ENCODE measurements around the gene PKD1. TPM values are rescaled to one million over a fixed set of nuclear protein-coding genes. Genes with fewer than 3 reads are reported as not detected.

The PKD1 gene
- total RNA-seq, 1 experiment from 2014 or later, result 55.1 TPM

DNA sequence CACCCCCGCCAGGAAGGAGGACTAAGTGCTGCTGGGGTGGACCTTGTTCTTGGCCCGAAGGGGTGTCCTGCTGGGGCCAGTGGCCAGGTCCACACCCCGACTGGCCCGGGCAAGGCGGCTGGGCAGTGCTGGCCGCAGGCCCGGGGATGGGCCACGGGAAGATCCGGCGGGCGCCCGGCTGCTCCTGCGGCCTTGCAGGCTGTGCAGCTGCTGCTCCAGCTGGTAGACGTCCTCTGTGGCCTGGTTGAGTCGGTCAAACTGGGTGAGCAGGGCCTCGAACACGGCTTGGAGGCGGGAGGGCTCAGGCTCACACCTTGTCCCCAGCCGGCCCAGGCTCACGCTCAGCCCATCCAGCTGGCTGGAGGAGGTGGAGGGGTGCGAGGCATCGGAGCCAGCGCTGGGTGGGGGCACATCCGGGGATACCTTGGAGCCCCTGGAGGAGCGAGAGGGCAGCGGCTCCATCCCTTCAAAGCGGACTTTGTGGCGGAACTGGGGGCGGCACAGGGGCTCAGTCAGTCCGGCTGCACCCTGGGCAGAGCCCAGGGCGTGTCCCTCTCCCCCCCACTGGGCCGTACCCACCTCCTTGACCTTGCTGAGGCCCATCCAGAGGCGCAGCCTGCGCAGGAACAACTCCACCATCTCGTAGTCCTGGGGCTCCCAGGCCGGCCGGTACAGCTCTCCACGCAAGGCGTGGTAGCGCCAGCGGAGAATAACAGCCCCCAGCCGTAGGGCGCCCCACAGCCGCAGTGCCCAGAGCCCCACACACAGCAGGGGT lies 45.8 kb downstream of the PKD1 start:
- DNase-seq (ENCODE audit: low read depth), result no peak

- no peak for DNase-seq (ENCODE audit: low read depth)
Measured at GRCh38 chr16:2088759-2089358, 46.8 kb downstream of the PKD1 start.

DNA sequence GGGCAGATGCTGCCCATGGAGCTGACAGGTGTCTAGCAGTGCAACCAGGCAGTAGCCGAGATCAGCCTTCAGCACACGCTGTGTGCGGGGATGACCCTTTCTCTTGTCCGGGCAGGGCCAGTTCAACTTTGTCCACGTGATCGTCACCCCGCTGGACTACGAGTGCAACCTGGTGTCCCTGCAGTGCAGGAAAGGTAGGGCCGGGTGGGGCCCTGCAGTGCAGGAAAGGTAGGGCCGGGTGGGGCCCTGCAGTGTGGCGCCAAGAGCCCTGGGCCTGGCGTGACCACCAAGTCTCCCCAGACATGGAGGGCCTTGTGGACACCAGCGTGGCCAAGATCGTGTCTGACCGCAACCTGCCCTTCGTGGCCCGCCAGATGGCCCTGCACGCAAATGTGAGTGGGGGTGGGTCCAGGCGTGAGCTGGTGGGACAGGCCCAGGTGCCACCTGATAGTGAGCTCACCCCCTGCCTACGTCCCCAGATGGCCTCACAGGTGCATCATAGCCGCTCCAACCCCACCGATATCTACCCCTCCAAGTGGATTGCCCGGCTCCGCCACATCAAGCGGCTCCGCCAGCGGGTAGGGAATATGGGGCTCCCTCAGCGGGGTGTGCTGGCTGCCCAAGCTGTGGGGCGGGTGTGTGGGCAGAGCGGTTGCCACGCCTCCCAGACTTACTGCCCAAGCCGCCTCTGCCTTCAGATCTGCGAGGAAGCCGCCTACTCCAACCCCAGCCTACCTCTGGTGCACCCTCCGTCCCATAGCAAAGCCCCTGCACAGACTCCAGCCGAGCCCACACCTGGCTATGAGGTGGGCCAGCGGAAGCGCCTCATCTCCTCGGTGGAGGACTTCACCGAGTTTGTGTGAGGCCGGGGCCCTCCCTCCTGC lies 47.7 kb downstream of the PKD1 start:
- DNase-seq (ENCODE audit: low read depth), result no peak

GRCh38 chr16:2086812-2087747 lies 48.6 kb downstream of the PKD1 start:
- no peak for DNase-seq (ENCODE audit: low read depth)

- DNase-seq (ENCODE audit: low read depth), result no peak
Measured at GRCh38 chr16:2086106-2086742, 49.5 kb downstream of the PKD1 start.

DNA sequence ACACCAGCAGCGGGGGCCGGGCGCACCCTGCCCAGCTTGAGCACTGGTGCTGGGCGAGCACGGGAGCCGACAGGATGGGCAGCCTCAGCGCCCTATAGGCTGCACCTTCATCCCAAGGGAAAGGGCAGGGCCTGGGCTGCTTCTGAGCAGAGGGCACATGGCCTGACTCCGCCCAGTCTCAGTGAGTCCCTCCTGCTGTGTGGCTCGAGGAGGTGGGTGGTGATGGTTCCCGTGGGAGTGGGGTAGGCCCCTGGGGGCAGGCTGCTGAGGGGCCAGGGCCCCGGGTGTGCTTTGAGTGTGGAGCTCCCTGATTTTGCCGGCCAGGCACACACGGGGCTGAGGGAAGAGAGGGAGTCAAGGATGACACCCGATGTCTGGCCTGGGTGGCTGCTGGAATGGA lies 50.0 kb downstream of the PKD1 start:
- no peak for DNase-seq (ENCODE audit: low read depth)

DNA sequence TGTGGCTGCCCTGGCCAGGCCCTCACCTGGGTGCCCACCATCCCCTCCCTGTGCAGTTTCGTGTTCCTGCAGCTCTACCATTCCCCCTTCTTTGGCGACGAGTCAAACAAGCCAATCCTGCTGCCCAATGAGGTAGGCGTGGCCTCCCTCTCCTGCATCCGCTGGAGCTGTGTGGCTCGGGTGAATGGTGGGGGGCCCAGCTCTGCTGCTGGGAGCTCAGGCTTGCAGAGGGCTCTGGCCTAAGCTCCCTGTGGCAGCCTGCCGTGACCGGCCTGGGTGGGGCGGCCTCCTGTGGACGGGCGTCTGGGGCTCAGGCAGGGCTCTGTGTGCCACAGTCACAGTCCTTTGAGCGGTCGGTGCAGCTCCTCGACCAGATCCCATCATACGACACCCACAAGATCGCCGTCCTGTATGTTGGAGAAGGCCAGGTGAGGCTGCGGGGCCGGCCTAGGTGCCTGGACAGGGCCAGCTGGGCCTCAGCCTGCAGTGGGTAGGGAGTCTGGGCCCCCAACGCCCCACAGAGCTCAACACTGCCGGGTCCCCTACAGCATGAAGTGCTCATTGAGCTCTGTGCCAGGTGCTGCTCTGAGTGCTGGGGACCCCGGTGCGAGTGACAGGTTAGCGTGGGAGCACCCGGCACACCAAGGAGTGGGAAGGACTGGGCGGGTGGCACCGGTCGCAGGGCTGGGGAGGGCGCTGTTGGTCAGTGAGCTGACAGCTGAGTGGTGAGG lies 50.6 kb downstream of the PKD1 start:
- no peak for DNase-seq (ENCODE audit: low read depth)

GRCh38 chr16:2083876-2084780 lies 51.6 kb downstream of the PKD1 start:
- no peak for DNase-seq (ENCODE audit: low read depth)

DNA sequence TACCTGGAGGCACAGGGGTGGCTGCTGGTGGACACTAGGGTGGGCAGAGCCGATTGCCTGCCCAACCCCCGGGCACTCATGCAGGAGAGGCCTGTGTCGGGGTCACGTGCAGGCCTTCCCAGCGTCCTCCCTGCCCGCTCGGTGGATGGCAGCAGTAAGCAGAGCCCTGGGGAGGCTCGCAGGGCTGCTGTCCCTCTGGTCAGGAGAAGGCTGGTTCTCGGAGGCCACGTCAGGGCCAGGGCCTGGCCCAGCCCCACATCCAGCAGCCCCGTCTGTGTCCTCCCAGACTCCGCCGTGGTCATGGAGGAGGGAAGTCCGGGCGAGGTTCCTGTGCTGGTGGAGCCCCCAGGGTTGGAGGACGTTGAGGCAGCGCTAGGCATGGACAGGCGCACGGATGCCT lies 52.3 kb downstream of the PKD1 start:
- no peak for DNase-seq (ENCODE audit: low read depth)

GRCh38 chr16:2082983-2083364 lies 52.7 kb downstream of the PKD1 start:
- no peak for DNase-seq (ENCODE audit: low read depth)

GRCh38 chr16:2082171-2082982 lies 53.3 kb downstream of the PKD1 start:
- DNase-seq (ENCODE audit: low read depth), result no peak

DNA sequence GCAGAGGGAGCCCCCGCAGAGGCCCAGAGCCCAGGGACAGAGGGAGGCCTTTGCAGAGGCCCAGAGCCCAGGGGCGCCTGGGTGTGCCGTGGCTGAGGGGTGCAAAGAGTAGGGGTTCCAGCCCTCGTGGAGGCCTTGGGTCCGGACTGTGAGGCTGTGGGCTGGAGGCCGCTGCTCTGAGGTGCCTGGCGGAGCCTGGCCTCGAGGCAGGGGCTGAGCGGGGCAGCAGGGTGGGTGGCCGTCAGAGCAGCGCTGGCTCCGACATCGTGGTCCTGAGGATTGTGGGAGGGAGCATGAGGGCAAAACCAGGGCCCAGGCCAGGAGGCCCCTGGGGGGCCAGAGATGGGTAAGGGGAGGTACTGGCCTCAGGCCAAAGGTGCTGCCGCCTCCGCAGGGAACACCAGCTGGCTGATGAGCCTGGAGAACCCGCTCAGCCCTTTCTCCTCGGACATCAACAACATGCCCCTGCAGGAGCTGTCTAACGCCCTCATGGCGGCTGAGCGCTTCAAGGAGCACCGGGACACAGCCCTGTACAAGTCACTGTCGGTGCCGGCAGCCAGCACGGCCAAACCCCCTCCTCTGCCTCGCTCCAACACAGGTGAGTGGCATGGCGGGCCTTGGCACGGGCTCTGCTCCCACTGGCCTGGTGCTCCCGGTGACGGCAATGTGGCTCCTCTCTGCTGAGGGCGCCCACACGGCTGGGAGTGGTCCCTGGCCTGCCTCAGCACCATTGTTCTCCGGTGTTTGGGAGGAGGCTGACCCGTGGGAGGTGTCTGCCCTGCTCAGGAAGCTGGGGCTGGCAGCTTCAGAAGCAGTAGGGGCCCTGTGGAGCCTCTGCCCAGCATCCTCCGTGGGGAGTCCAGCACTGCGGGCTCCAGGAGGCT lies 54.3 kb downstream of the PKD1 start:
- no peak for DNase-seq (ENCODE audit: low read depth)

DNA sequence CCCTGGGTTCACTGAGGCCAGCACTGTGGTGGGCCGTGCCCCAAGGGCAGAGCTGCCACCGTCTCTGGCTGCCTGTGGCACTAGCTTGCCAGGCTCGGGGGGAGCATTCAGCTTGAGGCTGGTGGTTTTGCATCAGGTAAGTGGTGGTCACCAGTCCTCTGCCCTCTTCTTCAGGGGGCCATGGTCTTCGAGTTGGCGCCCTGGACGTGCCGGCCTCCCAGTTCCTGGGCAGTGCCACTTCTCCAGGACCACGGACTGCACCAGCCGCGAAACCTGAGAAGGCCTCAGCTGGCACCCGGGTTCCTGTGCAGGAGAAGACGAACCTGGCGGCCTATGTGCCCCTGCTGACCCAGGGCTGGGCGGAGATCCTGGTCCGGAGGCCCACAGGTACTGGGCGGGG lies 55.7 kb downstream of the PKD1 start:
- no peak for DNase-seq (ENCODE audit: low read depth)

DNA sequence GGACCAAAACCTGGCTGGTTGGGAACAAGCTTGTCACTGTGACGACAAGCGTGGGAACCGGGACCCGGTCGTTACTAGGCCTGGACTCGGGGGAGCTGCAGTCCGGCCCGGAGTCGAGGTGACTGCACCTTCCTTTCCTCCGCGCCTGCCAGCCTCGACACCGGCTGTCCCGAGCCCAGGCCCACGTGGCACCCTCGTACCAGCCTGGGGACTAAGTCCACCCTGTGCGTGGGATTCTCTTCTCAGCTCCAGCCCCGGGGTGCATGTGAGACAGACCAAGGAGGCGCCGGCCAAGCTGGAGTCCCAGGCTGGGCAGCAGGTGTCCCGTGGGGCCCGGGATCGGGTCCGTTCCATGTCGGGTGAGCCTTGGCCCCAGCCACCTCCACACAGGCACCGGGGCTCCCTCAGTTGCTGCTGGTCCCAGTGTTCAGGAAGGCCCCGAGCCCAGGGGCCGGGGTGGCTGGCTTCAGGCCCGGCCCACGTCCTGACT lies 56.3 kb downstream of the PKD1 start:
- DNase-seq (ENCODE audit: low read depth), result no peak

DNA sequence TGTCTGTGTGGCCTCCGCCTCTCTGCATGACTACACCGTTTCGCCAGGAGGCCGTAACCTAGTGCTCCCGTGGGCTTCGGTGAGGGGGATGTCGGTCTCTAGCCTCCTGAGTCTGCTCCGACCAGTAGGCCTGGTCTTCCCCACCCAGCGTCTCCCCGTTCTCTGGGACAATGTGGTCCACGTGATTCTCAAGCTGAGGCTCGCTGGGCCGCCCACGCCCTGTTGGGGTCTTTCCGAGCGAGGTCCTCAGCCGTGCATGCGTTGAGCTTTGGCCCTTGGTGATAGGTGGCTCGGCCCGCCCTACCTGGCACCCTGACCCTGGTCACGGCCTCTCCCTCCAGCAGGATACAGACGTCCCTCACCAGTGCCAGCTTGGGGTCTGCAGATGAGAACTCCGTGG lies 57.0 kb downstream of the PKD1 start:
- DNase-seq (ENCODE audit: low read depth), result no peak

GRCh38 chr16:2078096-2078495 lies 57.6 kb downstream of the PKD1 start:
- DNase-seq (ENCODE audit: low read depth), result no peak

GRCh38 chr16:2077696-2078095 lies 58.0 kb downstream of the PKD1 start:
- no peak for DNase-seq (ENCODE audit: low read depth)
